Fibroblast of skin of abdomen (primary cell): ENCODE results near the gene CA5A. TPM values are rescaled to one million over a fixed set of nuclear protein-coding genes. Genes with fewer than 3 reads are reported as not detected.
"Not testable (repeated sequence)": the region's sequence is repeated elsewhere in the genome, so short reads cannot be mapped to it uniquely, and the experiment has no call there.

Source experiments
- DNase-seq: peaks from one replicate; pipeline ENCODE4 v3.0.0-alpha.2; 2013
- polyA plus RNA-seq, 2 experiments: library from polyadenylated mRNA; unstranded; fragments of 120-200 nt; gene quantifications; one replicate each; pipeline ENCODE4 v1.2.1, GENCODE V29; 2013; ENCODE audit not compliant: insufficient read length in 2 of 2

The CA5A gene
- 0.06 TPM for polyA plus RNA-seq (2013, experiment 1 of 2; ENCODE audit: insufficient read length)
- polyA plus RNA-seq (2013, experiment 2 of 2; ENCODE audit: insufficient read length), result 0.06 TPM

DNA sequence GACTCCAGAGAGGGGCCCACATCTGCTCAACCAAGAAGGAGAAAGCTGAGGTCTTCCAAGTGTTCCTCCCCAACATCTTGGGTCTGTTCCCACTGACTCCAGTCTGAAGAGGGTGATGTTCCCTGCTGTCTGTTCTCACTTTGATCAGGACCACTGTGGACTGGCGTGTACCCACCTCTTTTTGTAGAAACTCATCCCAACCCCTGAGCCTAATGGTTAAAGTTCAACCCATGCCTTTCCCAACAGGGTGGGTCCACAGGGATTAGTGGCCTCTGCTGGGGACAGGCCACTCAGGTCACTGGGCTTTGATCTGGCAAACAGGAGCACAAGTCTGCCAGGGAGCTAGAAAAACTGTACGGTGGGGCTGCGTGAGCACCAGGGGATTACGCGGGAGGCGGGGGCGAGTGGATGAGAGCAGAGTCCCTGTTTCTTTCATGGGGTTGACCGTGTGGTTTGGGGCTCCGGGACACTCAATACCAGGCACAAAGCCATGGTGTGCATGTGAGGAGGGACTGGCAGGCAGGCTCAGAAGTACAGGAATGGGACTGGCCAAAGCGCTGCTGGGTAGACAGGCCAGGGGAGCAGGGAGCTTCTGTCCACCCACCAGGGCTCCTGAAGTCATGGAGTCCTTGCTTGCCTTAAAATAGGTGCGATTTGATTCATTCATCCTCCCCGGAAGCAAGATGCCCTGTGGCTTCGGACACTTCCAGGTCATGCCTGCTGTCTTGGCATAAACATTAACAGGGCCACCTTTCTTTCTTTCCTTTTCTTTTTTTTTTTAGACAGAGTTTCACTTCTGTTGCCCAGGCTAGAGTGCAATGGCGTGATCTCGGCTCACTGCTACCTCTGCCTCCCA lies at the start of gene CA5A:
TSS of gene CA5A (minus strand) at position 155 of the 856 bp plus-strand sequence. CDS start at position 76, 79 bp downstream.
- DNase-seq, result no peak

DNA sequence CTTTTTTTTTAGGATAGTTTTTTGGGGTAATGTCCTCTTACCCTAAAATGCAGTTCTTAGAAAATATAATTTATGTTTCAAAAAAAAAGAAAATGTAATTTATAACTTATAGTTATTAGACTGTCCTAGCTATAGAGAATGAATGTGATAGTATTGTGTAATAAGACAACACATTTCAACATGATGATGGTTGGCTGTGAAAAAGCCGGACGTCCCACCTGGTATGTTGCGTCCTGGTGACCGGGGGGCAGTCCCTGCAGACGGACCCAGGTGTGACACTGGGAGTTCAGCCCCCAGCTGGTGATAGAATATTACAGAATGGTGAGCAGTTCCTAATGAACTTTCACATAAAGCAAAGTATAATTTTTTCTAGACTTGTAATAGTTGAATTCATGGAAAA lies 49.2 kb upstream of the CA5A start:
- not testable (repeated sequence) for DNase-seq

DNA sequence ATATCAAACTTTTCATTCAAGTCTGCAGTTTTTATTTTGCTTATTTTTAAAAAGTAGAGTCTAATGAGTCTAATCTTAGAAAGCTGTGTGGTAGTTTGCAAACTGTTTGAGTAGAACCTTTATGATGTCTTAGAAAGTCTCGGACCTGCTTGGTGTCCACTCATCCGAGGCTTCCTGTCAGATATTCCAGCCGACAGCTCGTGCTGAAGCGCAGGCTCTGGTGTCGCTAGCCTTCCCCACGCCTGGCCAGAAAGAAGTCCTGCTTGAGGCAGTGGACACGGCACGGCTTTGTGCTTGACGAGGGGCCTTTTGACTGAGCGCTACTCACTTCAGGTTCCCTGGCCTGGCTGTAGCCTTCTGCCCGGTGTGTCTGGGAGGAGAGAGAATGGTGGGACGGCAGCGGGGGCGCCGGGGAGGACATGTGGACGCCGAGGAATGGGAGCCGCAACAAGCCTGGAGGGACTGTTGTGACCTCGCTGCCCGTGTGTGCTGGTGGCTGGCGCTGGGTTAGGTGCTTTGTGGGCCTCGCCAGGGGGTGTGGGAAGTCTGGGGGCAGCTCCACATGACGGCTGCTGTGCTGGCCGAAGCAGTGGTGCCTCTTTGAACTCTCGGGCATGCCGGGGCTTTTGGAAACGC lies 48.4 kb upstream of the CA5A start:
- DNase-seq, result no peak

DNA sequence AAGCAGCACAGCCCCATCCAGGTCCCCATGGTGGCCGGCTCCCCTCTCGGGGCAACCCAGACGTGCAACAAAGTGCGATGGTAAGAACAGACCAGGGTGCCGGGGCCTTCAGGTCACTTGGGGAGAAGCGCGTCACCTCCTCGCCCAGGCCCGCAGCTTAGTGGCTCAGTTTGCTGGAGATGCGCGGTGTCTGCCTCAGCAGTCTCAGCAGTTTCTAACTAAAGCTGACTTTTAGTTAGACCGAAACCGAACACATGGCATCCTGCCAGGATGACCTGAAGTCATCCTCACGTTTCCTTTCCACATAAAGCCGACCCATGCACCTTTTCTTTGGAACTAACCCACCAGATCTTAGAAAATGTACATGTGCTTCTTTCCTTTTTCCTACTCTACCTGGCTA lies 47.9 kb upstream of the CA5A start:
- not testable (repeated sequence) for DNase-seq

DNA sequence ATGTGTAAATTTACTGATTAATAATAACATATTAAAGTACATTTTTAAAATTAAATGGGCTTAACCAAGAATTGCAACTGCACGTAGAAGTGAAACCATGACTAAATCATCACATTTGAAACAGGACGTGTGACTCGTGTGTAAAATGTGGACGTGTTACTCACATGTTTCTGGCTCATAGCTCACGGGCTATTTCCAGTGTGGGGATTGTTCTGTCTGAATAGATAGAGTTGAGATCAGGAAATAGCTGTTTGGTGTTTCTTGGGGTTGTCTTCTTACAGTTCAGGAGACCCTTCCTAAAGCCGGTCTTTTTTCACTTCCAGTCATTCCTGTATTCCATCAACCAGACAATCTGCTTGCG lies 47.4 kb upstream of the CA5A start:
- DNase-seq, result peak; percentile 55

DNA sequence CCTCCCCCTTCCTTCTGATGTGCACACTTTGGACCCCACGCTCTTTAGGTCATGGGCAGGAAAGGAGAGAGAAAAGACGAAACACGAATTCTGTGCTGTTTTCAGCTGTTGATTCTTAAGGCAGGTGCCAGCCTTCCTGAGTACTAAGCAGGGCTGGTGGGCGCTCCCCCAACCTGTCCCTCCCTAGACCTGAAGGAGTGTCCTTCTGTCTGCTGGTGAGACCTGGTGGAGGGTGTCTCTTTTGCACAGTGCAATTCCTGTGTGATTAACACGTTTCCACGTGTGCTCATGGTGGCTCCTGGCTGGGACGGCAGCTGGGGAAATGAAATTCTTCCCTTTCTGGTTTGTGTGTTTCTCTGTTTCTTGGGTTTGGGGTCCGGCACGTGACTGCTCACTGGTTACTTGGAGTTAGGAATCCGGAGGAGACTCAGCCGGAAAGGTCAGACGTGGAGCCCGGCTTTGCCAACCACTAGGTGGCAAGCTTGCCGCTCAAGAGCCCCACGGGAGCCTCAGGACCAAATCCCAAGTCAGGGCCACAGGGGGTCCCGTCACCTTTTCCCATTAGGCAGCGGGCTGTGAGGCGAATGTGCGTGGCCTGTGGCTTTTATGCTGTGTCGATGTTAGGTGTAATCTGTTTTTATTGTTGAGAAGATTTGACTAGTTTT lies 46.9 kb upstream of the CA5A start:
- not testable (repeated sequence) for DNase-seq

DNA sequence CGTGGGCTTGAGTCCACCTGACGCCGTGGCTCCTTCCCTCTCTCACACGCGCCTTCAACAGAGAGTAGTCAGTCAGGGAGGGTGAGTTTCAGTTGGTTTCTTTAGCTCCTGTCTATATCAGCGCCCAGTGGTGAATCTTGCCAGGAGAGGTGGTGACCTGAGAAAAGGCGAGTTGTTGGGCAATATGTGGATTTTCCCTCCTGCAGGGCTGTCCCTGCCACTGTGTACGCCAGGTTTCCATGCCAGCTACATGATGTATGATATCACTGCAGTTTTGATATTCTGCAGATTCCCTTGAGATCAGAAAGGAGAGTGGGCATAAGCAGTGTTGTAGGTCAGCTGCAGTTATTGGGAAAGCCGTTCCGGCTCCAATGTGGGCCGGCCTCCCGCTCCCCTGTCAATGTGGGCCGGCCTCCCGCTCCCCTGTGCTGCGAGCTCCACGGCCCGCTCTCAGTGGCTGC lies 46.3 kb upstream of the CA5A start:
- DNase-seq, result no peak

DNA sequence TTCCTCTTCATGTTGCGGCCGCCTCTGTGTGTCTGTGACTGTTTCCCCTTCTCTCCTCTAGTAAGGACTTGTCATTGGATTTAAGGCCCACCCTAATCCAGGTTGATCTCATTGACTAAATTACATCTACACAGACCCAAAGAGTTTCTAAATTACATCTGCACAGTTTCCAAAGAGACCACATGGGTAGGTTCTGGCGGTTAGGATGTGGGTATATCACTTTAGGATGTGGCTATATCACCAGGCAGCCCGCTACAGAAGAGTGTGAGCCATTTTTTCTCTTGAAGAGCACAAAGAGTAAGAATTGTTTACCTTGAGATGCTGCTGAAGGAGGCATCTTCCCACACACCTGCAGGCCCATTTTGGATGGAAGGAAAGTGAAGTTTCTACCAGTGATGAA lies 45.0 kb upstream of the CA5A start:
- not testable (repeated sequence) for DNase-seq

DNA sequence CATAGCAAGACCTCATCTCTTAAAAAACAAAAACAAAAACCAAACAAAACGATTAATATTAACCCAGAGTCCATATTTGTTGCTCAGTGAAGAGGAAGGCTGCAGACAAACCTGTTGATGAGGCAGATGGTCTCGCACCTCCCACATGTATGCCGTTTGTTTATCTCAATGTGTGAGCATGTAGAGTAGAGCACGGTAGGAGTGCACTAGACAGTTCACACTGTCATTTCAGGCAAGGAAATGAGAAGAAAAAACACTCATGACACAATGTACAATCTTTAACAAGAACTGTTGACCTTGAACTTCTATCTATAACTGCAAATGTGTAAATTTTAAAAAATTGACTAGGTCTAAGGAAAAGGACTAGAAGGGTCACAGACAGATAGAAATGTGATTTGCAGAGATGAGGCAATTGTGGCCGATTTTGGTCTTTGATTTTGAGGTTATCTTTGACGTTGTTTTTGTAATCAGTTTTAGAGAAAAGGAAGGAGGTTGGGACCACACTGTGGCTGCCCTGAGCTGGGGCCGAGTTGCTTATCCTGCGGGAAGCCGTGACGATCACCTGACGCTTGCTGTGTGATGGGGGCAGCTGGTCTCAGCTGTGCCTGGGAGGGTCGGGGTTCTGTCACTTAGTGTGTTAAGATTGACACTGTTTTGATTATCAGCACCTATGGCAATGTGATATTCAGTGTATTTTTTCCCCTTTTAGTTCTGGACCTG lies 43.7 kb upstream of the CA5A start:
- DNase-seq, result not testable (repeated sequence)

DNA sequence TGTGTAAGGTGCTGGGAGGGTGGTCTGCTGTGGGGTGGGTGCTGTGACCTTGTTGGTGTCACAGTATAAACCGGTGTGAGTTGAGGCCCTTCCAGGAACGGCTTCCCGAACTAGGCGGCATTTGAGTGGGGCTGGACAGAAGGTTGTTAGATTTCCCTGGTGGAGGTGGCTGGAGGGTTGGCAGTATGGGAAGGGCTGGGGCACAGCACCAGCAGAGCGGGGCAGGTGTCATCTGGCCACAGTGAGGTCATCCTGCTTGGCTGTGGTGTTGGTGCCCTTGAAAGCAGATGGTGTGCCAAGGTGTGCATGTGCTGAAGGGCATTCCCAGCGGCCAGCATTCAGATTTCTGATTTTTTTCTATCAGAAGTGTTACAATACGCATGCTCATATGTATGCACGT lies 43.0 kb upstream of the CA5A start:
- no peak for DNase-seq

DNA sequence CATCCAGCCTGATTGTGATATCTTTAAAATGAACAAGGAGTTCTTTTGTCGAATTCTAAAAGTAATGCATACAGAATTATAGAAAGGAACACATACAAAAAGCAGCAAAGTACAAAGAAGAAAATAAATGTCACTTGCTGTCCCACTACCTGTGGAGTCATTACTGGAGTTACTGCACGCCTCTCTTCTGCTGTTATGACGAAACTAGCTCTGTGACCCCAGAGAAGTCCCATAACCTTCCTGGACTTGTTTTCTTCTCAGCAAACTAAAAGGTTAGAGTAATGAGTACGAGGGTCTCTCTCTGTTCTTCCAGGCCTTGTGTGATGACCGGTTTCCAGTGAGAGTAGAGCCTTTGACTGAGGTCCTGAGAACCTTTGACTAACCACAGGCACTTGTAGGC lies 41.8 kb upstream of the CA5A start:
- no peak for DNase-seq

DNA sequence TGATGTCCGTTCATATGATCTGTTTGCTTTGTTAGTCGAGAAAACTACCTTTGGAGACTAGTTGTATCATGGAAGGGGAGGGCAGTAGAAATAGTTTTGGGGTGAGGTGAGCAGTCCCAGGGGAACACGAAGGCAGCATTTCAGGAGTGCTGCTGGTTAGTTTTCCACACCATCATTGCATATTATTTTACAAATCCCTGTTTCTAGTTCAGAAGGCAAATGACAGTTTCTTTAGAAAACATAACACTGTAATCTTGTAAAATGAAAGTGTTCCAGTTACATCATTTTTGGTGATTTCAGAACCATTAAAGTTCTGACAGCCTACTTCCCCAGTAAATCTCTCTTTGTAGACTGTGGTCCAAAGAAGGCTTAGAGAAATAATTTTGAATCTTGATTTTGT lies 40.3 kb upstream of the CA5A start:
- DNase-seq, result peak; percentile 66

DNA sequence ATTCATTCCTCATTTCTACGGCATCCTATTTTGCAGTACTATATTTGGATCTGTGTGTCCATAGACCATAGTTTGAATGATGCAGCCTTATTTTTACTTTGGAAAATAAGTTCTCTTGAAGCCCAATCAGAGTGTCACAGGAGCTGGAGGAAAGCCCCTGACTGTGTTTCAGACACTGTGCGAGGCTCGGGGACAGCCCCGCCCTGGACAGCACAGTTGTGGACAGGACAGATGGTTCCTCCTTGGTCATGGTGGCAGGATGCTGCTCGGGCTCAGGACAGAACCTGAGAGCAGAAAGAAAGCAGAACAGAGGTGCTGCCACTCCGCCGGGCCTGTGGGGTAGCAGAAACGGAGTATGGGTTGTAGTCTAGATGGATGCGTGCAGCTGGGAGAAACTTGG lies 37.8 kb upstream of the CA5A start:
- DNase-seq, result no peak

DNA sequence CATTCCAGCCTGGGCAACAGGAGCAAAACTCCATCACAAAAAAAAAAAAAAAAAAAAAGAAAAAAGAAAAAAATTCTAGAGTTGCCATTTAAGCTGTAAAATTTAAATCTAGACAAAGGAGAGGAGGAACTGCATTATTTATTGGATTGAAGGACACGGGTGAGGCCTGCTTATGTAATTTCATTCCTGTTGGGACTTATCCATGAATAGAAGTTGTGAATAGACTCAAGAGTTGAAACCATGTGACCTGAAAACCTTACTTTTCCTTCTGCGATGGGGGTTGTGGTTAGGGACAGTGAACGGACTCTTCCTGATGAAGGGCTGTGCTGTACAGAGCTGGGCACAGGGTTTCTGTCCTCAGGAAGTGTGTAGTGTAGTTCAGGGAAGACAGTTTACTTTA lies 37.4 kb upstream of the CA5A start:
- no peak for DNase-seq

DNA sequence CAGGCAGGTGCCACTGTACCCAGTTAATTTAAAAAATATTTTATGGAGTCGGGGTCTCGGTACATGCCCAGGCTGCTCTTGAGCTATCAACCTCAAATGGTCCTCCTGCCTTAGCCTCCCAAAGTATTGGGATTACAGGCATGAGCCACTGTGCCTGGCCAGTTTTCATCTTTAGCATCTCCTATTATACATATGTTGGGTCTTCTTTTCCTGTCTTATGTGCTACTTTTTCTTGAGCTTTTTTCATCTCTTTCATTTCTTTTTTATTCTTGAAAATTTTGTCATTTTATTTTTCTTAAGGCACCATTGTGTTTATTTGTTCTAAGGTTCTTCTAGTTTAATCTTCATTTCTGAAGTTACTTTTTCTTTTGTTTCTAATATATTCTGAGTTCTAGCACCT lies 35.6 kb upstream of the CA5A start:
- no peak for DNase-seq

DNA sequence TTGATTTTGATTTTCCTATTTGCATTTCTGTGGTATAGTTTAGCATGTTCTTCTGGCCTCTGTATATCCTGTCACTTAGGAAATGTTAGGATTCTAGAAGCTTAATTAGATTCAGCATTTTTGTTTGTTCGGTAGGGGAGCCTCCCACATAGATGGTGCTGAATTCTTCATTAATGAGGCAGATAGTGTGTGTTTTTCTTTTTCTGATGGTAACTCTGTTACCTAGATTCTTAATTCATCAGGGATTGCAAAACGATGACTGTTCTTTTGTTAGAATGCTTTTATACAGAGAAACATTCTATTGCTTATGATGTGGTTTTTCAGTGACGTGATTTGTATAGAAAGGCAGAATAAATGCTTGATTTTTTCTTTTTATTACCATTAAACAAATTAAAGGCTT lies 33.9 kb upstream of the CA5A start:
- DNase-seq, result peak; percentile 70

DNA sequence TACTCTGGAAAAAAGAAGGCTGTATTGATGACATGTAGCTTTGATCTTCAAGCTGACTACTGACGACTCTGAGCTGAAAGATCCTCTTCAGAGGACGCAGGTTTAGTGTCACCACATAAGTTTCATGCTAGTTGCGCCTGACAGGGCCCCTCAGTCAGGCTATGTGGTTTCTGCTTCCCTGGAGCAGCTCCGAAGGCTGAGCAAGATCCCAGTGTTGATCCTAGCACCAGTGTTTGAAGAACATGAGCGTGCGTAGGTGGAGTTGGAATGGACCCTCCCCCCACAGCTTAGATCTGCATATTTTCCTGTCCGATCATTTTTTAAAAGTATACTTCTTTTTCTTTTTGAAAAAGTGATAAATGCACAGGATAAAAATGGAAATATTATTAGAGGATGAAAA lies 32.2 kb upstream of the CA5A start:
- peak; percentile 74 for DNase-seq

DNA sequence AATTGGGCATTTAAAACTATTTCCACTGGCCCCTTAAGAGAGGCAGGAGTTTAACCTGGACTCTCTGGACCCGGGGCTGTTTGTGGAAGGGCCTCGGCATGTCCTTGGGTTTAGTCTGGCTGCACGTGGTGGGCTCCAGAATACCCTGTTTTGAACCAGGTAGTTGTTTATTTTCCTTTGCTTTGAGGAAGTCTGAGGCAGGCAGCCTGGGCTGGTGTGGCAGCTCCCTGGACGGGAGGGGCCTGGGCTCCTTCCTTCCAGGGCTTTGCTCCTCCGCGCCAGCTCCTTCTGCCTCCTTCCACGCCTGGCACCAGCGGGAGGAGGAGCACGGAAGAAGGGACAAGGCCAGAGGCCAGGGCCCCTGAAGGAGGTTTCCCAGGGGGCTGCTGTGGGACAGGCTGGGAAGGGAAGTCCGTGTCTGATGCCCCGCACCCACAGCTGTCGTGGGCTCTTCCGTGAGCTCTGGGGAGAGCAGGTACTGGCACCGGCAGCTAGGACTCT lies 30.4 kb upstream of the CA5A start:
- DNase-seq, result no peak

DNA sequence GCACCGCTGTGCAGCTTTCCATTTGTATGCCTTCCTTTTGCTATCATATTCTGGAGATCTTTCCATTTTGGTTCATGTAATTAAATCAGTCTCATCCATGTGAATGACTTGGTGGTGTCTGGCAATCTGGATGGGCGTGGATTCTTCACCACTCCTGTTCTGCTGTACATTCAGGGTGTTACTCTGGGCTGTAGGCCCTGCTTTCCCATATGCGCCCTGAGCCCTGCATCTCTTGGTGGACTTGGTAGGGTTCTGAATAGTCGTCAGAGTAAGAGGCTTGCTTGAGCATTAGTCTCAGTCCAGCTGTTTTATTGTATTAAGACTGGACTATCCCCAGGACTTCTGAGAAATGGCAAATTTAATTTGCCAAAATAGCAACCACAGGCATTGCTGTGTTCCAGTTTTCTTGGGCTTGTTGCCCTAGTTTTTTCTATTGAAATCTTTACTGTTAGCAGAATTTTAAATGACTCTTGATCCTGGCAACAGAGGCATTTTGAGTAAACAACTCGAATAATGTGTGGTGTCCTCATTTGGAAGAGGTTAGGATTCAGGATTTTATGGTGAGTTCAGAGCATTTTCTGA lies 29.8 kb upstream of the CA5A start:
- DNase-seq, result peak; percentile 23

DNA sequence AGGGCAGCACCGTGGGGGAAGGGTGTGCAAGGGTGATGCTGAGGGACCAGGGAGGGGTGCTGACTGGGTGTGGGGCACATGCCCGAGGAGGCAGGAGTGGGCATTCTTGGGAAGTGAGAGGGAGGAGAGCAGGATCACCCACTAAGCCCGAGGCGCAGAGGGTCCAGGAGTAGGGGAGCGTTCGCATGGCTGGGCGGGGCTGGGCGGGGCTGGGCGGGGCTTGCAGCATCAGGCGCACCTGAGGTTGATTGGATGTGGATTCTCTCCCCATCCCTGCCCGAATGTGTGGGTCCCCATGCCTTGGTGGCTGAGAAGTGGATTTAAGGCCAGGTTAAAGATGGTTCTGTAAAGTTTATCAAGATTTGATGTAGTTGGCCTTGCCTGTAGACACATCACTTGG lies 29.1 kb upstream of the CA5A start:
- no peak for DNase-seq

DNA sequence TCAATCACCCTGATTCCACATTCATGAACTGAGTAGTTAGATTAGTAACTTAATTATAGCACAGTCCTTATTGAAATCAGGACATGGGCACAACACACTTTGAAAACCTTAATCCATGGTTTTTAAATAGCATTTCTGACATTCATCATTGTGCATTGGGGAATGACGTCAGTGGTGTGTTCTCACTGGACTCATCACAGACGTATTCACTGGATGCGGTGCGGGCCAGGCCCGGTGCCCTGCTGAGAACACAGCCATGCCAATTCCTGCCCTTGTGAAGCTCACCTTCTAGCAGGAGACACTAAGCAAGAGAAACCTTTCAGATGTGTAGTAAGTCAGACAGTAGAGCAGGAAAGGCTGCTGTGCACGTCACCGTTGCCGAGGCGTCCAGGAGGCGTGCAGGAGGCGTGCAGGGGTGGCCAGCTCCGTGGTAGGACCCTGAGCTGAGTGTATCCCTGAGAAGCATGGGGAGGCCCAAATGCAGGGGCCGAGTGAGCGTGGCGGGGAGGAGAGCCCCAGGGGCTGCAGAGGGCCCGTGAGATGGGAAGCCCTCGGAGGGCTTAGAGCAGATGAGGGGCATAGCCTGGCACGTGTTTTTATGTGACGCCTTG lies 27.8 kb upstream of the CA5A start:
- DNase-seq, result peak; percentile 46

DNA sequence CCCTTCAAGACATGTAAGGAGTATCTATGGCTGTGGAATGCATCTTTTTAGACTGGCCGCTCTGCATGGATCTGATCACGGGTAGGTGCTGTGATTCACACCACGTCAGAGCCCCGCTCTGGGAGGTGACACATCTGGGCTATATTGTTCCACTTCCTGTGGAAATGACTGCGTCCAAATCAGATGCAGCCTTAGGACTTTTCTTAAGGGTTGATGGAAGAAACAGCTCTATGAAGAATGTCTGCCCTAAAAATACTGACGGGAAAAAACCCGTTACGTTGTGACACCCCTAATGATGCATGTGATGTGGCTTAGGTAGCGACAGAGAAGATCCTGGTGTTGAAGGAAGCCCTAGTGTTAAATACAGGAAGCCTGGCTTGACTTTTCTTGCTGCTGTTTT lies 27.1 kb upstream of the CA5A start:
- peak; percentile 91 for DNase-seq
